ENCODE data around the gene KISS1. TPM values are rescaled to one million over a fixed set of nuclear protein-coding genes. Genes with fewer than 3 reads are reported as not detected.

The KISS1 gene
- total RNA-seq, 1 donor from 2014 or later = not detected

GRCh38 chr1:204216880-204217647 lies 20.8 kb upstream of the KISS1 start:
- TF ChIP-seq POLR2AphosphoS5 (IDR thresholded peaks at IDR 0.05; ENCODE audit: insufficient read depth in 1 of 2, low read depth in 1 of 2) = no peak
- TF ChIP-seq, protein P1, sequence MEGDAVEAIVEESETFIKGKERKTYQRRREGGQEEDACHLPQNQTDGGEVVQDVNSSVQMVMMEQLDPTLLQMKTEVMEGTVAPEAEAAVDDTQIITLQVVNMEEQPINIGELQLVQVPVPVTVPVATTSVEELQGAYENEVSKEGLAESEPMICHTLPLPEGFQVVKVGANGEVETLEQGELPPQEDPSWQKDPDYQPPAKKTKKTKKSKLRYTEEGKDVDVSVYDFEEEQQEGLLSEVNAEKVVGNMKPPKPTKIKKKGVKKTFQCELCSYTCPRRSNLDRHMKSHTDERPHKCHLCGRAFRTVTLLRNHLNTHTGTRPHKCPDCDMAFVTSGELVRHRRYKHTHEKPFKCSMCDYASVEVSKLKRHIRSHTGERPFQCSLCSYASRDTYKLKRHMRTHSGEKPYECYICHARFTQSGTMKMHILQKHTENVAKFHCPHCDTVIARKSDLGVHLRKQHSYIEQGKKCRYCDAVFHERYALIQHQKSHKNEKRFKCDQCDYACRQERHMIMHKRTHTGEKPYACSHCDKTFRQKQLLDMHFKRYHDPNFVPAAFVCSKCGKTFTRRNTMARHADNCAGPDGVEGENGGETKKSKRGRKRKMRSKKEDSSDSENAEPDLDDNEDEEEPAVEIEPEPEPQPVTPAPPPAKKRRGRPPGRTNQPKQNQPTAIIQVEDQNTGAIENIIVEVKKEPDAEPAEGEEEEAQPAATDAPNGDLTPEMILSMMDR (IDR thresholded peaks at IDR 0.05) = no peak
- TF ChIP-seq POLR2A (IDR thresholded peaks at IDR 0.05) = no peak
- Histone ChIP-seq H3K4me1 (peaks cover 8% of the 10 kb centered on the region), H3K36me3 (no peaks in the 10 kb centered on the region), H3K27ac (no peak overlapping the region), H3K4me3 (no peak overlapping the region), H3K9me3 (no peaks in the 10 kb centered on the region), H3K27me3 (no peaks in the 10 kb centered on the region)
- intact Hi-C loops (cut with DNase I) = loop anchor here (5.0 kb wide), 1 partner anchor 145 kb away; no protein-coding TSS in a partner anchor
- DNase-seq (ENCODE audit: extremely low spot score in 2 of 2) = no peak

DNA sequence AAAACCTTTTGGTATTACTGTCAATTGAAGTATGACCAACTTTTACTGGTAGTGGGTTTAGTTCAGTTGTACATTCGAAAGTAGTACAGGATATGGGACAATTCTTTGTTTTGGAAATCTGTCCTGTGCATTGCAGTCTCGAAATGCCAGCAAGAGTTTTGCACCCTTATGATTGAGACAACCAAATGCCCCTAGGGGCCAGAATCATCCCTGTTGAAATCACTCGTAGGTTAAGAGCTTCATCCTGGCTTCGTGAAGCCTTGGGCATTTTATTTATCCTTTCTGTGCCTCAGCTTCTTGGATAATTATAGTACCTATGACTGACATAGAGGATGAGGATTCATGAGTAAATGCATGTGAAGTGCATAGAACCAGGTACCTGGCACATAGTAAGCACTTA lies 19.9 kb upstream of the KISS1 start:
- peaks cover 8% of the 10 kb centered on the region for H3K4me1 ChIP-seq
- no peak overlapping the region for H3K4me3 ChIP-seq
- no peaks in the 10 kb centered on the region for H3K27me3 ChIP-seq
- no peaks in the 10 kb centered on the region for H3K9me3 ChIP-seq
- DNase-seq (ENCODE audit: extremely low spot score in 2 of 2) = no peak
- no peak overlapping the region for H3K27ac ChIP-seq
- intact Hi-C loops (cut with DNase I) = loop anchor here (5.0 kb wide), 1 partner anchor 146 kb away; no protein-coding TSS in a partner anchor
- TF ChIP-seq POLR2AphosphoS5 (IDR thresholded peaks at IDR 0.05; ENCODE audit: insufficient read depth in 1 of 2, low read depth in 1 of 2) (no peak), POLR2A (IDR thresholded peaks at IDR 0.05) (no peak)
- TF ChIP-seq, protein P1 (IDR thresholded peaks at IDR 0.05) = no peak
- H3K36me3 ChIP-seq = no peaks in the 10 kb centered on the region

- Histone ChIP-seq H3K27ac (no peak within 1 kb of the TSS), H3K27me3 (no peaks in the 10 kb centered on the region), H3K4me3 (peak within 1 kb of the TSS in 1 of 2 donors; percentile 22), H3K9me3 (no peaks in the 10 kb centered on the region), H3K4me1 (peaks cover 8% of the 10 kb centered on the region), H3K36me3 (no peaks in the 10 kb centered on the region)
- TF ChIP-seq POLR2A (IDR thresholded peaks at IDR 0.05) (no peak), POLR2AphosphoS5 (IDR thresholded peaks at IDR 0.05; ENCODE audit: insufficient read depth in 1 of 2, low read depth in 1 of 2) (peak in 1 of 2 donors; percentile 20)
- TF ChIP-seq, protein P1 (IDR thresholded peaks at IDR 0.05) = peak; percentile 25 to 75 (median 47)
- DNase-seq (ENCODE audit: extremely low spot score in 2 of 2) = no peak
- intact Hi-C loops (cut with DNase I) = loop anchor here (5.0 kb wide), 1 partner anchor 52 kb away; no protein-coding TSS in a partner anchor
Observed at GRCh38 chr1:204213668-204214662, 17.7 kb upstream of the KISS1 start, which contains the start of gene GOLT1A. TSS of gene GOLT1A (minus strand) at chr1:204213988. CDS start at chr1:204213906, 82 bp downstream.

GRCh38 chr1:204212715-204213114 lies 16.4 kb upstream of the KISS1 start:
- Histone ChIP-seq H3K4me3 (no peak overlapping the region), H3K27me3 (no peaks in the 10 kb centered on the region), H3K4me1 (peaks cover 8% of the 10 kb centered on the region), H3K9me3 (no peaks in the 10 kb centered on the region), H3K36me3 (no peaks in the 10 kb centered on the region), H3K27ac (no peak overlapping the region)
- TF ChIP-seq, protein P1 (IDR thresholded peaks at IDR 0.05) = no peak
- TF ChIP-seq POLR2AphosphoS5 (IDR thresholded peaks at IDR 0.05; ENCODE audit: insufficient read depth in 1 of 2, low read depth in 1 of 2) = no peak
- no peak for TF ChIP-seq POLR2A (IDR thresholded peaks at IDR 0.05)
- intact Hi-C loops (cut with DNase I) = loop anchor here (5.0 kb wide), 1 partner anchor 50 kb away; no protein-coding TSS in a partner anchor
- no peak for DNase-seq (ENCODE audit: extremely low spot score in 2 of 2)

Measured in vagina (tissue), 2 donors.